Neural progenitor cell (in vitro differentiated cells): ENCODE measurements around the gene AMACR. TPM values are rescaled to one million over a fixed set of nuclear protein-coding genes. Genes with fewer than 3 reads are reported as not detected.
A peak's percentile ranks its signal among the peaks of the same experiment; 100 is the strongest.
"Not testable (repeated sequence)": the region's sequence is repeated elsewhere in the genome, so short reads cannot be mapped to it uniquely, and the experiment has no call there.

Source experiments
- DNase-seq: peaks from one replicate; pipeline ENCODE4 v3.0.0-alpha.2; 2016; ENCODE audit warnings: low spot score
- H2AFZ ChIP-seq: fragments of 200-600 bp; sonication (generic); replicated peaks from 2 replicates; pipeline ENCODE4 v1.6.1; 2016; ENCODE audit warnings: antibody characterized with exemption
- H3F3A ChIP-seq: fragments of 200-600 bp; sonication (generic); 2 replicates; pipeline ENCODE4 v1.6.1; 2016; ENCODE audit warnings: antibody characterized with exemption, low read depth
- H3K27ac ChIP-seq: fragments of 200-600 bp; sonication (generic); 2 replicates; pipeline ENCODE4 v1.5.1; 2016; ENCODE audit warnings: mild to moderate bottlenecking
- H3K27me3 ChIP-seq: fragments of 200-600 bp; sonication (generic); 2 replicates; pipeline ENCODE4 v1.6.1; 2016; ENCODE audit warnings: mild to moderate bottlenecking, moderate library complexity
- H3K36me3 ChIP-seq: fragments of 200-600 bp; sonication (generic); 2 replicates; pipeline ENCODE4 v1.5.1; 2016
- H3K4me1 ChIP-seq: fragments of 200-600 bp; sonication (generic); 2 replicates; pipeline ENCODE4 v1.6.1; 2016; ENCODE audit warnings: mixed run types
- H3K4me2 ChIP-seq: fragments of 200-600 bp; sonication (generic); 2 replicates; pipeline ENCODE4 v1.6.1; 2016
- H3K4me3 ChIP-seq: fragments of 200-600 bp; sonication (generic); 2 replicates; pipeline ENCODE4 v1.5.1; 2016
- H3K79me2 ChIP-seq: fragments of 200-600 bp; sonication (generic); 2 replicates; pipeline ENCODE4 v1.6.1; 2016; ENCODE audit warnings: low read depth
- H3K9ac ChIP-seq: fragments of 200-600 bp; sonication (generic); 2 replicates; pipeline ENCODE4 v1.6.1; 2016
- H3K9me3 ChIP-seq: fragments of 200-600 bp; sonication (generic); 2 replicates; pipeline ENCODE4 v1.5.1; 2016; ENCODE audit warnings: low read depth
- H4K20me1 ChIP-seq: fragments of 200-600 bp; sonication (generic); 2 replicates; pipeline ENCODE4 v1.6.1; 2016; ENCODE audit warnings: low read depth
- H3K27ac Mint-ChIP-seq: 3 replicates; pipeline ENCODE4 v1.8.0; 2021; ENCODE audit warnings: mixed read lengths
- H3K27me3 Mint-ChIP-seq: 2 replicates; pipeline ENCODE4 v1.8.0; 2022; ENCODE audit warnings: low read depth, mild to moderate bottlenecking, inconsistent platforms, moderate library complexity, mixed read lengths; ENCODE audit not compliant: insufficient read depth
- H3K36me3 Mint-ChIP-seq: 3 replicates; pipeline ENCODE4 v1.8.0; 2021; ENCODE audit warnings: mixed read lengths
- H3K4me1 Mint-ChIP-seq: 3 replicates; pipeline ENCODE4 v1.8.0; 2021; ENCODE audit warnings: mixed read lengths
- H3K4me3 Mint-ChIP-seq: 3 replicates; pipeline ENCODE4 v1.8.0; 2021; ENCODE audit warnings: mild to moderate bottlenecking, moderate library complexity, mixed read lengths
- H3K9me3 Mint-ChIP-seq: 3 replicates; pipeline ENCODE4 v1.8.0; 2020; ENCODE audit warnings: mixed read lengths
- CTCF ChIP-seq: fragments of 200-600 bp; sonication (generic); IDR thresholded peaks from 2 replicates; pipeline ENCODE4 v1.5.1; 2017; ENCODE audit warnings: antibody characterized with exemption, mild to moderate bottlenecking
- EZH2 ChIP-seq: fragments of 200-600 bp; sonication (generic); IDR thresholded peaks from 2 replicates; pipeline ENCODE4 v1.6.1; 2017; ENCODE audit warnings: antibody characterized with exemption, mild to moderate bottlenecking, moderate library complexity
- EZH2phosphoT487 ChIP-seq: fragments of 200-600 bp; sonication (generic); IDR thresholded peaks from 2 replicates; pipeline ENCODE4 v1.6.1; 2017; ENCODE audit warnings: antibody characterized with exemption
- total RNA-seq: library from RNA; depleted of rRNA; stranded (reverse); fragments of >200 nt; gene quantifications from 2 replicates; pipeline ENCODE4 v1.2.3, GENCODE V29; 2015; ENCODE audit warnings: low replicate concordance

AMACR gene
- total RNA-seq, 1 donor from 2014 or later = 14.9 TPM

- H3K27me3 Mint-ChIP-seq = peaks cover 2% of the 10 kb centered on the region
- H3K9me3 Mint-ChIP-seq = peaks cover 3% of the 10 kb centered on the region
- no peak overlapping the region for H3K4me3 ChIP-seq
- no peaks in the 10 kb centered on the region for H3K27me3 ChIP-seq
- no peak for TF ChIP-seq EZH2phosphoT487
- no peak for TF ChIP-seq CTCF
- TF ChIP-seq EZH2 = no peak
- H3K36me3 ChIP-seq = no peaks in the 10 kb centered on the region
- no peak overlapping the region for H3K27ac ChIP-seq
- H3K4me2 ChIP-seq = no peak overlapping the region
- H3K9ac ChIP-seq = no peak overlapping the region
- no peaks in the 10 kb centered on the region for H4K20me1 ChIP-seq
- H3K4me1 ChIP-seq = no peaks in the 10 kb centered on the region
- H3K4me1 Mint-ChIP-seq = no peaks in the 10 kb centered on the region
- H3K27ac Mint-ChIP-seq = no peak overlapping the region
- H3K79me2 ChIP-seq = no peaks in the 10 kb centered on the region
- no peaks in the 10 kb centered on the region for H3F3A ChIP-seq
- no peaks in the 10 kb centered on the region for H3K36me3 Mint-ChIP-seq
- no peaks in the 10 kb centered on the region for H3K9me3 ChIP-seq
- H3K4me3 Mint-ChIP-seq = no peak overlapping the region
- no peak overlapping the region for H2AFZ ChIP-seq
- DNase-seq = no peak
Observed at GRCh38 chr5:33958176-33958575, 49.7 kb downstream of the AMACR start.

- H3F3A ChIP-seq = no peaks in the 10 kb centered on the region
- no peaks in the 10 kb centered on the region for H3K36me3 ChIP-seq
- H3K9me3 ChIP-seq = no peaks in the 10 kb centered on the region
- H3K27ac ChIP-seq = no peak overlapping the region
- H4K20me1 ChIP-seq = no peaks in the 10 kb centered on the region
- H3K4me3 Mint-ChIP-seq = no peak overlapping the region
- H3K79me2 ChIP-seq = no peaks in the 10 kb centered on the region
- peaks cover 2% of the 10 kb centered on the region for H3K27me3 Mint-ChIP-seq
- no peak overlapping the region for H3K4me2 ChIP-seq
- no peaks in the 10 kb centered on the region for H3K27me3 ChIP-seq
- no peak overlapping the region for H2AFZ ChIP-seq
- no peaks in the 10 kb centered on the region for H3K4me1 ChIP-seq
- no peak for DNase-seq
- no peak for TF ChIP-seq EZH2
- no peak for TF ChIP-seq EZH2phosphoT487
- no peak for TF ChIP-seq CTCF
- no peaks in the 10 kb centered on the region for H3K36me3 Mint-ChIP-seq
- peaks cover 3% of the 10 kb centered on the region for H3K9me3 Mint-ChIP-seq
- no peak overlapping the region for H3K27ac Mint-ChIP-seq
- no peak overlapping the region for H3K4me3 ChIP-seq
- no peak overlapping the region for H3K9ac ChIP-seq
- H3K4me1 Mint-ChIP-seq = no peaks in the 10 kb centered on the region
Observed at GRCh38 chr5:33957577-33958150, 50.2 kb downstream of the AMACR start.

GRCh38 chr5:33952175-33952574 is 55.7 kb downstream of the AMACR start:
- DNase-seq, H3K4me1 Mint-ChIP-seq, H3K27ac Mint-ChIP-seq: not testable (repeated sequence)

GRCh38 chr5:33944543-33945132 is 63.2 kb downstream of the AMACR start:
- Histone ChIP-seq H3F3A (no peaks in the 10 kb centered on the region), H3K79me2 (no peaks in the 10 kb centered on the region), H3K36me3 (no peaks in the 10 kb centered on the region), H3K9ac (no peak overlapping the region), H2AFZ (peak overlapping the region; percentile 14), H3K9me3 (no peaks in the 10 kb centered on the region), H3K27me3 (no peaks in the 10 kb centered on the region), H3K4me1 (no peaks in the 10 kb centered on the region), H3K4me3 (no peak overlapping the region), H4K20me1 (no peaks in the 10 kb centered on the region), H3K27ac (no peak overlapping the region), H3K4me2 (no peak overlapping the region)
- H3K4me3 Mint-ChIP-seq = no peak overlapping the region
- H3K4me1 Mint-ChIP-seq = peaks cover 2% of the 10 kb centered on the region
- no peak for DNase-seq
- TF ChIP-seq CTCF (no peak), EZH2phosphoT487 (no peak), EZH2 (no peak)
- H3K36me3 Mint-ChIP-seq = no peaks in the 10 kb centered on the region
- no peak overlapping the region for H3K27ac Mint-ChIP-seq
- H3K27me3 Mint-ChIP-seq = peaks cover 2% of the 10 kb centered on the region
- no peaks in the 10 kb centered on the region for H3K9me3 Mint-ChIP-seq

More at GRCh38 chr5:33952175-33952574, 55.7 kb downstream of the AMACR start:
- H3K27me3 Mint-ChIP-seq, H3F3A ChIP-seq, H2AFZ ChIP-seq, H3K4me1 ChIP-seq, H3K4me3 ChIP-seq, H3K36me3 Mint-ChIP-seq, H3K27me3 ChIP-seq, H3K9me3 ChIP-seq, H4K20me1 ChIP-seq, H3K9ac ChIP-seq, H3K27ac ChIP-seq, H3K9me3 Mint-ChIP-seq, H3K36me3 ChIP-seq, H3K4me3 Mint-ChIP-seq, H3K79me2 ChIP-seq, H3K4me2 ChIP-seq: not testable (repeated sequence)
